HG03064 (cell line): ENCODE results near the gene ABCB8.
"Not testable (repeated sequence)": the region's sequence is repeated elsewhere in the genome, so short reads cannot be mapped to it uniquely, and the experiment has no call there.

Experiments
- ATAC-seq: cut with Tn5 transposase; IDR thresholded peaks from one replicate; pipeline ENCODE4 v1.9.1; 2021; ENCODE audit warnings: low read depth; ENCODE audit not compliant: unreplicated experiment

Gene ABCB8

GRCh38 chr7:150997075-150997511, 31.2 kb upstream of the ABCB8 start:
- no peak for ATAC-seq

GRCh38 chr7:150997817-150998216, 30.4 kb upstream of the ABCB8 start:
- ATAC-seq: no peak

DNA sequence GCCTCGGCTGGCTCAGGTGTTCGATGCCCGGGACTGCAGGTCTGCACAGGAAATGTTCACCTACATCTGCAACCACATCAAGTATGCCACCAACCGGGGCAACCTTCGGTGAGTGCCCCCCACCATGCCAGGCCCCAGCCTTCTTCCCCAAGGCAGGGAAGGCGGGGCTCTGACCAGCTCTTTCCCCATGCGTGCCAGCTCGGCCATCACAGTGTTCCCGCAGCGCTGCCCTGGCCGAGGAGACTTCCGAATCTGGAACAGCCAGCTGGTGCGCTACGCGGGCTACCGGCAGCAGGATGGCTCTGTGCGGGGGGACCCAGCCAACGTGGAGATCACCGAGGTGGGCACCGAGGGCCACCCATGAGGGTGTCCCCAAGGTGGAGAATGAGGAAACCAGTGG, 29.9 kb upstream of the ABCB8 start:
- no peak for ATAC-seq

GRCh38 chr7:150999001-150999400, 29.2 kb upstream of the ABCB8 start:
- no peak for ATAC-seq

GRCh38 chr7:150999497-151000230, 28.6 kb upstream of the ABCB8 start:
- ATAC-seq: no peak

GRCh38 chr7:151000897-151001495, 27.3 kb upstream of the ABCB8 start:
- no peak for ATAC-seq

DNA sequence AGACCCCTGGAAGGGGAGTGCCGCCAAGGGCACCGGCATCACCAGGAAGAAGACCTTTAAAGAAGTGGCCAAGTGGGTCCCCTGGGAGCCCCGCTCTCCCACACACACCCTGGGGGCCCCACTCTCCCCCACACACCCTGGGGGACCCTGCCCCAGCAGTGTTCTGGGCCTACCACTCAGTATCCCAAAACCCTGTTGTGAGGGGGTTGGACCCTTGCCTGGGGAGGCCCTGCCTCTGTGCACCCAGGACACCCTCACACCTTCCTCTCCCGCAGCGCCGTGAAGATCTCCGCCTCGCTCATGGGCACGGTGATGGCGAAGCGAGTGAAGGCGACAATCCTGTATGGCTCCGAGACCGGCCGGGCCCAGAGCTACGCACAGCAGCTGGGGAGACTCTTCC, 26.7 kb upstream of the ABCB8 start:
- ATAC-seq: no peak

- no peak for ATAC-seq
Measured at GRCh38 chr7:151003572-151003971, 24.7 kb upstream of the ABCB8 start.

DNA sequence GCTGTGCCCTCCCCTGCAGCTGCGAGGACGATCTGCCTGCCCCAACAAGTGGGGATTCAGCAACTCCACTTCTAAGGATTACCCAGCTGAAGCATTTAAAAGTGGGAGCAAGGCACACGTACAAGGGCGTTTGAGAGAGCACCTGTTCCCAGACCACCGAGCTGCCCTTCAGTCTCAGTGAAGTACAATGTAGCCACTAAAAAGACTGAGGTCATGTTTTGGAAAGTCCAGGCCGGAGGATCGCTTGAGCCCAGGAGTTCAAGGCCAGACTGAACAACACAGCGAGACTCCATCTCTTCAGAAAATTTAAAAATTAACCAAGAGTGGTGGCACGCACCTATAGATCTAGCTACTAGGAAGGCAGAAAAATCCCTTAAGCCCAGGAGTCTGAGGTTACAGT, 22.7 kb upstream of the ABCB8 start:
- no peak for ATAC-seq

DNA sequence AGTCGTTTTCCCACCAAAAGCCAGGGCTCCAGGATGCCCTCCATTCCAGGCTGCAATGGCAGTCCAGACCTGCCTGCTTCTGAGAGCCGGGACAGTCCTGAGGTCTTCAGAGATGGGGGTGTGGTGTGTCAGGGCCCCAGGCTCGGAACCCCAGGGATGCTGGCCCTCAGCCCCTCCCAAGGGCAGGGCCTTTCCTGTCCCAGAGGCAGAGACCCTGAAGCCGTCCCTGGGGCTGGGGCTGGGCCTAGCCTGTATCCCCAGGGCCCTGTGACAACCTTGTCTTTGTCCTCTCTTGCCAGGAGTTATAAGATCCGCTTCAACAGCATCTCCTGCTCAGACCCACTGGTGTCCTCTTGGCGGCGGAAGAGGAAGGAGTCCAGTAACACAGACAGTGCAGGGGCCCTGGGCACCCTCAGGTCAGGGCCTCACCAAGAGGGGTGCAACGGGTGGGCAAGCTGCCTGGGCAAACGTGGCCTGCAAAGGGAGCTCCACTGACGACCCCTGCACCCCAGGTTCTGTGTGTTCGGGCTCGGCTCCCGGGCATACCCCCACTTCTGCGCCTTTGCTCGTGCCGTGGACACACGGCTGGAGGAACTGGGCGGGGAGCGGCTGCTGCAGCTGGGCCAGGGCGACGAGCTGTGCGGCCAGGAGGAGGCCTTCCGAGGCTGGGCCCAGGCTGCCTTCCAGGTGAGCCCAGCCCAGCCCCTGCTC, 21.5 kb upstream of the ABCB8 start:
- no peak for ATAC-seq

- ATAC-seq: no peak
Measured at GRCh38 chr7:151007469-151007898, 20.8 kb upstream of the ABCB8 start.

DNA sequence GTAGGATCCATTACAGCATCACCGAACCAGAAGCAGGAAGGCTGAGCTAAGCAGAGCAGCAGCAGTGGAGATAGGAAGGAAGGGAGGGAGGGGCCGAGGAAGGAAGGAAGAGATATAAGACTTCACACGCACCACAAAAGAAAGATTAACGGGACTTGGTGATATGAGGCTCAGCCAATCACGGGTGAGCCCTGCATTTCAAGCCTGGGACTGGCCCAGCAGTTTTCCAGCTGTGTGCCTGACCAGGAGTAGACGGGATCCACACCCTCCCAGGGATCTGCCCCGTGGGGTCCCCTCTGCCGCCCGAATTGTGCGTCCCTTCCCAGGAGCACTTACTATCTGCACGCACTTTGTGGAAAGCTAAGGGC, 20.1 kb upstream of the ABCB8 start:
- no peak for ATAC-seq

DNA sequence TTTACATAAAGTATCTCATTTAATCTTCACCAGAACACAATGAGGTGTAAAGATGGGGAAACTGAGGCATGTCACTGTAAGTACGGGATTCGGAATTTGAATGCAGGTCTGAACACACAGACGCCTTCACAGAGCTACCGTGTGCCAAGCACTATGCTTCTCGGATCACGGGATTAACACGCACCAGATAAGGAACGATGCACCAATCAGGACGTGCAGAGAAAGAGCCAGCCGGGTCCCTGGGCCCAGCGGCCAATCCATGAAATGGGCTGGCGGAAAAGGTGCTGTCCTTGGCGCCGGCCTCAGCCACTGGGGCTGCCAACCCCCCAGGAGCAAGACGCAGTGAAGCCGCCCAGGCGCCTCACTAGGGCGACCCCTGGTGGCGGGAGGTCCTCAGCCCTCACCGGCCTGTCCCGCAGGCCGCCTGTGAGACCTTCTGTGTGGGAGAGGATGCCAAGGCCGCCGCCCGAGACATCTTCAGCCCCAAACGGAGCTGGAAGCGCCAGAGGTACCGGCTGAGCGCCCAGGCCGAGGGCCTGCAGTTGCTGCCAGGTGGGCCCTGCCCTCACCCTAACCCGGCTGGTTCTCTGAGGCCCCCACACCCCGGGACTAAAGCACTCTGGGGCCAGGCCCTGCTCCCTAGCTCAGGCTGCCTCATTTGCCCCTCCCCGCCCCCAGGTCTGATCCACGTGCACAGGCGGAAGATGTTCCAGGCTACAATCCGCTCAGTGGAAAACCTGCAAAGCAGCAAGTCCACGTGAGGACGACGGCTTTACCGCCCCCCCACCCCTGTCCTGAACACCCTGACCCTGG, 19.5 kb upstream of the ABCB8 start:
- no peak for ATAC-seq

GRCh38 chr7:151009327-151010036, 18.8 kb upstream of the ABCB8 start:
- ATAC-seq: no peak

DNA sequence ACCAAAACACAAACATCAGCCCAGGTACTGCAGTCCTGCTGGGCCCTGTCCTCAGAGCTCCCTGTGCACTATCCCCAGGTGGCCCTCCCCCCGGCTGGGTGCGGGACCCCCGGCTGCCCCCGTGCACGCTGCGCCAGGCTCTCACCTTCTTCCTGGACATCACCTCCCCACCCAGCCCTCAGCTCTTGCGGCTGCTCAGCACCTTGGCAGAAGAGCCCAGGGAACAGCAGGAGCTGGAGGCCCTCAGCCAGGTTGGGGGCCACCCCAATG, 18.3 kb upstream of the ABCB8 start:
- no peak for ATAC-seq

- ATAC-seq: no peak
Measured at GRCh38 chr7:151010307-151011096, 17.7 kb upstream of the ABCB8 start.

- ATAC-seq: no peak
Measured at GRCh38 chr7:151011097-151011409, 17.2 kb upstream of the ABCB8 start.

GRCh38 chr7:151011616-151012015, 16.6 kb upstream of the ABCB8 start:
- ATAC-seq: not testable (repeated sequence)

DNA sequence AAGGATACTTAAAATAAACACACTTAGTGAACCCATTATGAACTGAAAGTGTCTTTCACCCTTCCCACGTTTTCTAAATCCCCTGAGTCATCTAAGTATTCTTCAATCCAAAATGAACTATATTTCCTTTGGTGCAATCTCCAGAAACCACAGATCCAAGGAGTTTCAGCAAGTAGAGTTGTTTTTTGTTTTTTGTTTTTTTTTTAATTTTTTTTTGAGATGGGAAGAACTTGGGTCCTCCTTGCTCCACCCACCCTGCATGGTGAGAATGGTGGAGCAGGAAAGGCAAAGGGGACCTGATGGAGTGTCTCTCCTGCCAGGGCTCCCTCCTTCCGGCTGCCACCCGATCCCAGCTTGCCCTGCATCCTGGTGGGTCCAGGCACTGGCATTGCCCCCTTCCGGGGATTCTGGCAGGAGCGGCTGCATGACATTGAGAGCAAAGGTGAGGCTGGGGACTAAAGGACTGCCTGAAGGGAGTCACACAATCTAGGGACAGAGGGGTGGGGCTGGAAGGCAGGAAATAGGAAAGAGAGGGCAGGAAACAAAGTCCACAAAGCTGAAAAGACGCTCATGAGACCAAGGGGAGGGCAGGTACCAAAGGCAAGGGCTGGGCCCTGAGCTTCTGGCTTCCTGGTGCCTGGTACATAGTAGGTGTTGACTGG, 16.1 kb upstream of the ABCB8 start:
- ATAC-seq: no peak
